Measurements from ENCODE around the gene GTPBP3.

DNA sequence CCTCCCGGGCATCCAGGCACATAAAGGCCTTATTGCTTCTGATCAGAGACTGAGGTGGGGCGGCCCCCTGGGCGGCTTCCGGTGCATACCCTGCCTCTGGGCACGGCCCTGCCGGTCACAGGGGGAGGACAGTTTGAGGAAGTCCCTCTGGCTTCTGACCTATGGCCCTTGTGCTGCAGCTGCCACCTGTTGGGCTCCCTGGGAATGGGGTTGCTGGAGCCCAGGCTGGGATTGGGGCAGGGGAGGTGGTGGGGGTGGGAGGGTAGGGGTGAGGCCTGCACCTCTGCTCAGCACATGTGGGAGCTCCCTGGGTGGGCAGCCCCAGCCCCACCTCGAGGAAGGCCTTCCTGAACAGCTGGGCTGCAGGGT lies 13.4 kb upstream of the GTPBP3 start:
- TF ChIP-seq, protein P1, sequence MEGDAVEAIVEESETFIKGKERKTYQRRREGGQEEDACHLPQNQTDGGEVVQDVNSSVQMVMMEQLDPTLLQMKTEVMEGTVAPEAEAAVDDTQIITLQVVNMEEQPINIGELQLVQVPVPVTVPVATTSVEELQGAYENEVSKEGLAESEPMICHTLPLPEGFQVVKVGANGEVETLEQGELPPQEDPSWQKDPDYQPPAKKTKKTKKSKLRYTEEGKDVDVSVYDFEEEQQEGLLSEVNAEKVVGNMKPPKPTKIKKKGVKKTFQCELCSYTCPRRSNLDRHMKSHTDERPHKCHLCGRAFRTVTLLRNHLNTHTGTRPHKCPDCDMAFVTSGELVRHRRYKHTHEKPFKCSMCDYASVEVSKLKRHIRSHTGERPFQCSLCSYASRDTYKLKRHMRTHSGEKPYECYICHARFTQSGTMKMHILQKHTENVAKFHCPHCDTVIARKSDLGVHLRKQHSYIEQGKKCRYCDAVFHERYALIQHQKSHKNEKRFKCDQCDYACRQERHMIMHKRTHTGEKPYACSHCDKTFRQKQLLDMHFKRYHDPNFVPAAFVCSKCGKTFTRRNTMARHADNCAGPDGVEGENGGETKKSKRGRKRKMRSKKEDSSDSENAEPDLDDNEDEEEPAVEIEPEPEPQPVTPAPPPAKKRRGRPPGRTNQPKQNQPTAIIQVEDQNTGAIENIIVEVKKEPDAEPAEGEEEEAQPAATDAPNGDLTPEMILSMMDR (IDR thresholded peaks at IDR 0.05) = no peak
- TF ChIP-seq POLR2AphosphoS5 (IDR thresholded peaks at IDR 0.05) = no peak
